GM12864 (cell line): ENCODE measurements around the gene KRTAP20-4.

Source experiments
- DNase-seq: peaks from one replicate; pipeline ENCODE4 v3.0.0-alpha.2; 2011; ENCODE audit warnings: low read depth
- H3K4me3 ChIP-seq: 2 replicates; pipeline ENCODE4 v1.5.1; 2011; ENCODE audit warnings: mild to moderate bottlenecking, low read depth, low read length, control low read depth
- TF ChIP-seq, protein P1 (sequence below): IDR thresholded peaks from 2 replicates; pipeline ENCODE4 v1.5.1; 2011; ENCODE audit warnings: low read depth, mild to moderate bottlenecking, moderate library complexity, low read length, control low read depth, inconsistent platforms; ENCODE audit errors: missing control alignments

The KRTAP20-4 gene

DNA sequence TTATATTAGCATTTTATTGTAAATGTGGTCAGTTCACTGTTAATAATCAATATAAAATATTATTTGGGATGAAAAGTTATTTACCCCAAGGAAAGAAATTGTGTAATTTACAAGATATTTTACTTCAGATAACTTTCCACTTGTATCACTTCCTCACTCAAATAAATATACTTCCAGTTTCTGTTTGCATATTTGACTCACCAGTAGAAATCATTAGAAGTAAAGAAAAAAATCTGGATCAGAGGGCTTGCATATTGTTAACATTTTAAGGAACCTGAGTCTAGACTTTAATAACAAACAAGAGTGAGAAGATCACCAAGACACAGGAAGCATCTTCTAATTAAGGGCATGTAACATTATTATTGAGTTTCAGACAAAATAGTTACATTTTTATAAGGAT, 347 bp upstream of the KRTAP20-4 start:
- TF ChIP-seq, protein P1, sequence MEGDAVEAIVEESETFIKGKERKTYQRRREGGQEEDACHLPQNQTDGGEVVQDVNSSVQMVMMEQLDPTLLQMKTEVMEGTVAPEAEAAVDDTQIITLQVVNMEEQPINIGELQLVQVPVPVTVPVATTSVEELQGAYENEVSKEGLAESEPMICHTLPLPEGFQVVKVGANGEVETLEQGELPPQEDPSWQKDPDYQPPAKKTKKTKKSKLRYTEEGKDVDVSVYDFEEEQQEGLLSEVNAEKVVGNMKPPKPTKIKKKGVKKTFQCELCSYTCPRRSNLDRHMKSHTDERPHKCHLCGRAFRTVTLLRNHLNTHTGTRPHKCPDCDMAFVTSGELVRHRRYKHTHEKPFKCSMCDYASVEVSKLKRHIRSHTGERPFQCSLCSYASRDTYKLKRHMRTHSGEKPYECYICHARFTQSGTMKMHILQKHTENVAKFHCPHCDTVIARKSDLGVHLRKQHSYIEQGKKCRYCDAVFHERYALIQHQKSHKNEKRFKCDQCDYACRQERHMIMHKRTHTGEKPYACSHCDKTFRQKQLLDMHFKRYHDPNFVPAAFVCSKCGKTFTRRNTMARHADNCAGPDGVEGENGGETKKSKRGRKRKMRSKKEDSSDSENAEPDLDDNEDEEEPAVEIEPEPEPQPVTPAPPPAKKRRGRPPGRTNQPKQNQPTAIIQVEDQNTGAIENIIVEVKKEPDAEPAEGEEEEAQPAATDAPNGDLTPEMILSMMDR: no peak
- no peak for DNase-seq
- no peak overlapping the region for H3K4me3 ChIP-seq

- no peak overlapping the region for H3K4me3 ChIP-seq
- DNase-seq: no peak
- TF ChIP-seq, protein P1: no peak
These were observed 2.9 kb downstream of the KRTAP20-4 start for GRCh38 chr21:30623362-30623761.

- TF ChIP-seq, protein P1: no peak
- no peak for DNase-seq
- no peak overlapping the region for H3K4me3 ChIP-seq
These were observed 5.2 kb downstream of the KRTAP20-4 start for GRCh38 chr21:30625449-30626165.

- DNase-seq: no peak
- no peak overlapping the region for H3K4me3 ChIP-seq
- TF ChIP-seq, protein P1: no peak
These were observed 7.7 kb downstream of the KRTAP20-4 start for GRCh38 chr21:30628109-30628508.

- TF ChIP-seq, protein P1: no peak
These were observed 8.8 kb downstream of the KRTAP20-4 start for GRCh38 chr21:30629200-30629599.

DNA sequence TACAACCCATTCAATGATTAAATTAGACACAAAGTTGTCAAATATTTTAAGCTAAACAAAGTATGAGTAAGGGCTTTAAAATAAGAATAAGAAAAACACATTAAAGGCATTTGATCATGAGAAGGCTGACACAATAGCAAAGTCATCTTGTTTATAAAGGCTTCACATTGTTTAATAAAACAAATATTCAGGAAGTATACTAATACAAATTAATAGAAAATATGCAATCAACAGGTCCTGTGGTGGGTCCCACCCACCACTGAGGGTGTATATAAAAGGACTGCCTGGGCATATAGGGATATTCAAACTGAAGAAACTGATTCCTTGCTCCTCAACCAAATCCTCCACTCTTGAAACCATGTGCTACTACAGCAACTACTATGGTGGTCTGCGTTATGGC, 14.5 kb downstream of the KRTAP20-4 start, which contains the start of gene KRTAP20-2:
TSS of gene KRTAP20-2 (plus strand) at position 301 of the 400 bp plus-strand sequence. CDS start at position 359, 58 bp downstream.
- TF ChIP-seq, protein P1: no peak
- no peak within 1 kb of the TSS for H3K4me3 ChIP-seq
- no peak for DNase-seq

More at GRCh38 chr21:30629200-30629599, 8.8 kb downstream of the KRTAP20-4 start:
- no peak for DNase-seq
- no peak overlapping the region for H3K4me3 ChIP-seq

- no peak overlapping the region for H3K4me3 ChIP-seq
- DNase-seq: no peak
- TF ChIP-seq, protein P1: no peak
These were observed 18.3 kb downstream of the KRTAP20-4 start for GRCh38 chr21:30638686-30639085.
